IMR-90 (cell line): ENCODE measurements around the gene UFSP1.

Source experiments
- CEBPB ChIP-seq: IDR thresholded peaks from 2 replicates; pipeline ENCODE4 v1.6.1; 2012; ENCODE audit warnings: low read depth, low read length, improper control_type of control experiment
- CHD1 ChIP-seq: IDR thresholded peaks from 2 replicates; pipeline ENCODE4 v1.6.1; 2012; ENCODE audit warnings: low read depth, low read length, improper control_type of control experiment
- FOS ChIP-seq: fragments of 150-350 bp; IDR thresholded peaks from 2 replicates; pipeline ENCODE4 v1.6.1; 2016; ENCODE audit warnings: low read depth, low read length
- MAFK ChIP-seq: IDR thresholded peaks from 2 replicates; pipeline ENCODE4 v1.6.1; 2012; ENCODE audit warnings: low read depth, low read length, improper control_type of control experiment
- MAZ ChIP-seq: IDR thresholded peaks from 2 replicates; pipeline ENCODE4 v1.6.1; 2012; ENCODE audit warnings: low read depth, mild to moderate bottlenecking, low read length, improper control_type of control experiment, moderate library complexity, borderline replicate concordance
- MXI1 ChIP-seq: IDR thresholded peaks from 2 replicates; pipeline ENCODE4 v1.6.1; 2012; ENCODE audit warnings: low read depth, mild to moderate bottlenecking, low read length, moderate library complexity, borderline replicate concordance
- POLR2A ChIP-seq: IDR thresholded peaks from 2 replicates; pipeline ENCODE4 v1.6.1; 2012; ENCODE audit warnings: mild to moderate bottlenecking, low read depth, low read length
- RAD21 ChIP-seq: IDR thresholded peaks from 2 replicates; pipeline ENCODE4 v1.6.1; 2012; ENCODE audit warnings: low read length, improper control_type of control experiment
- RFX5 ChIP-seq: IDR thresholded peaks from 2 replicates; pipeline ENCODE4 v1.8.0; 2012; ENCODE audit warnings: low read depth, mild to moderate bottlenecking, low read length, moderate library complexity
- TF ChIP-seq, protein P1 (sequence below): fragments of 150-350 bp; IDR thresholded peaks from 2 replicates; pipeline ENCODE4 v1.6.1; 2017; ENCODE audit warnings: mild to moderate bottlenecking, antibody characterized with exemption, low read length, low read depth
- TF ChIP-seq, protein P2 (sequence below): conservative IDR thresholded peaks from 2 replicates; pipeline ENCODE4 v1.5.1; 2012; ENCODE audit warnings: mild to moderate bottlenecking, low read depth, low read length, improper control_type of control experiment

DNA sequence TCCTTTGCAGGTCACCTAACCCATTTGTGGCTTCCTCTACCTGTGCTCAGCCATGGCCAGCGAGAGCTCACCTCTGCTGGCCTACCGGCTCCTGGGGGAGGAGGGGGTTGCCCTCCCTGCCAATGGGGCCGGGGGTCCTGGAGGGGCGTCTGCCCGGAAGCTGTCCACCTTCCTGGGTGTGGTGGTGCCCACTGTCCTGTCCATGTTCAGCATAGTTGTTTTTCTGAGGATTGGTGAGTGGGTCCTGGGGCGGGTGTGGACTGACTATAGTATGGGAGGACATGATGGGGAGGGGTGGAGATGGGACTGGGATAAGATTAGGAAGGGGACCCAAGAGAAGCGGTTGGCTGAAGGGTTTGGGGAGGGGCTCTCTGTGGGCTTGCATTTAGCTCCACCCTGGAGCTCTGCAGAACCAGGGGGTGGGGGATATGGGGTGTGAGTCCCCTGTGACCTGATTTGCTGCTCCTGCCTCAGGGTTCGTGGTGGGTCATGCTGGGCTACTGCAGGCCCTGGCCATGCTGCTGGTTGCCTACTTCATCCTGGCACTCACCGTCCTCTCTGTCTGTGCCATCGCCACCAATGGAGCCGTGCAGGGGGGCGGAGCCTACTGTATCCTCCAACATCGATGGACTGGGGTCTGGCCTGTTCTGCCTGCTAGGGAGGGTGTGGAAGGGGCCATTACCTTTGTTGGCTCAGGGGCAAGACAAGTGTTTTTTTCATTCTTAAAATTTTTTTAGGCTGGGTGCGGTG is 35.2 kb downstream of the UFSP1 start:
- TF ChIP-seq CEBPB (no peak), FOS (no peak), POLR2A (no peak), MAFK (no peak), CHD1 (no peak), RAD21 (no peak), MXI1 (no peak), RFX5 (no peak), MAZ (no peak)
- TF ChIP-seq, protein P1, sequence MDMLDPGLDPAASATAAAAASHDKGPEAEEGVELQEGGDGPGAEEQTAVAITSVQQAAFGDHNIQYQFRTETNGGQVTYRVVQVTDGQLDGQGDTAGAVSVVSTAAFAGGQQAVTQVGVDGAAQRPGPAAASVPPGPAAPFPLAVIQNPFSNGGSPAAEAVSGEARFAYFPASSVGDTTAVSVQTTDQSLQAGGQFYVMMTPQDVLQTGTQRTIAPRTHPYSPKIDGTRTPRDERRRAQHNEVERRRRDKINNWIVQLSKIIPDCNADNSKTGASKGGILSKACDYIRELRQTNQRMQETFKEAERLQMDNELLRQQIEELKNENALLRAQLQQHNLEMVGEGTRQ: no peak
- TF ChIP-seq, protein P2, sequence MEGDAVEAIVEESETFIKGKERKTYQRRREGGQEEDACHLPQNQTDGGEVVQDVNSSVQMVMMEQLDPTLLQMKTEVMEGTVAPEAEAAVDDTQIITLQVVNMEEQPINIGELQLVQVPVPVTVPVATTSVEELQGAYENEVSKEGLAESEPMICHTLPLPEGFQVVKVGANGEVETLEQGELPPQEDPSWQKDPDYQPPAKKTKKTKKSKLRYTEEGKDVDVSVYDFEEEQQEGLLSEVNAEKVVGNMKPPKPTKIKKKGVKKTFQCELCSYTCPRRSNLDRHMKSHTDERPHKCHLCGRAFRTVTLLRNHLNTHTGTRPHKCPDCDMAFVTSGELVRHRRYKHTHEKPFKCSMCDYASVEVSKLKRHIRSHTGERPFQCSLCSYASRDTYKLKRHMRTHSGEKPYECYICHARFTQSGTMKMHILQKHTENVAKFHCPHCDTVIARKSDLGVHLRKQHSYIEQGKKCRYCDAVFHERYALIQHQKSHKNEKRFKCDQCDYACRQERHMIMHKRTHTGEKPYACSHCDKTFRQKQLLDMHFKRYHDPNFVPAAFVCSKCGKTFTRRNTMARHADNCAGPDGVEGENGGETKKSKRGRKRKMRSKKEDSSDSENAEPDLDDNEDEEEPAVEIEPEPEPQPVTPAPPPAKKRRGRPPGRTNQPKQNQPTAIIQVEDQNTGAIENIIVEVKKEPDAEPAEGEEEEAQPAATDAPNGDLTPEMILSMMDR: no peak
